PC-9 (cell line): ENCODE data around the gene ATE1. TPM values are rescaled to one million over a fixed set of nuclear protein-coding genes. Genes with fewer than 3 reads are reported as not detected.

Experiments
- BruUV-seq: library from RNA; stranded (reverse); fragments of 400-500 nt; replicated peaks from 2 replicates; lab custom pipeline; 2021; lab: Mats Ljungman, UMichigan
- CTCF ChIA-PET: fragments of 300-600 bp; sonication (Branson Sonifier 250); formaldehyde crosslinking; loops from one replicate; lab custom pipeline; 2022; ENCODE audit warnings: antibody characterized with exemption; lab: Charles Lee
- POLR2A ChIA-PET: fragments of 300-600 bp; sonication (Branson Sonifier 250); formaldehyde crosslinking; loops from one replicate; lab custom pipeline; 2022; ENCODE audit warnings: antibody characterized with exemption; ENCODE audit not compliant: unreplicated experiment; lab: Charles Lee
- DNase-seq, 2 experiments: peaks; one replicate each; pipeline versions ENCODE4 v3.0.0 to v3.0.0-alpha.2; 2015 to 2022; ENCODE audit warnings: mixed read lengths in 1 of 2
- H2AFZ ChIP-seq: fragments of 200-600 bp; sonication (generic); 2 replicates; pipeline ENCODE4 v1.8.1; 2017; ENCODE audit warnings: antibody characterized with exemption
- H3F3A ChIP-seq: fragments of 200-600 bp; sonication (generic); 2 replicates; pipeline ENCODE4 v1.8.1; 2017; ENCODE audit warnings: antibody characterized with exemption, mild to moderate bottlenecking, low read depth; ENCODE audit not compliant: insufficient read depth
- H3K27ac ChIP-seq: fragments of 200-600 bp; sonication (generic); 2 replicates; pipeline ENCODE4 v1.6.1; 2016; ENCODE audit warnings: mixed run types
- H3K27me3 ChIP-seq: fragments of 200-600 bp; sonication (generic); 2 replicates; pipeline ENCODE4 v1.6.1; 2016; ENCODE audit warnings: low read depth, mixed run types; ENCODE audit not compliant: insufficient read depth
- H3K36me3 ChIP-seq: fragments of 200-600 bp; sonication (generic); 2 replicates; pipeline ENCODE4 v1.6.1; 2016; ENCODE audit warnings: low read depth, mixed run types
- H3K4me1 ChIP-seq: fragments of 200-600 bp; sonication (generic); replicated peaks from 2 replicates; pipeline ENCODE4 v1.6.1; 2016; ENCODE audit warnings: mixed run types; ENCODE audit not compliant: insufficient read depth
- H3K4me2 ChIP-seq: fragments of 200-600 bp; sonication (generic); 2 replicates; pipeline ENCODE4 v1.6.1; 2017; ENCODE audit warnings: mixed run types
- H3K4me3 ChIP-seq: fragments of 200-600 bp; sonication (generic); 2 replicates; pipeline ENCODE4 v1.6.1; 2016; ENCODE audit warnings: mixed run types
- H3K79me2 ChIP-seq: fragments of 200-600 bp; sonication (generic); 2 replicates; pipeline ENCODE4 v1.6.1; 2017; ENCODE audit warnings: low read depth, mixed run types
- H3K9me2 ChIP-seq: fragments of 200-600 bp; sonication (generic); 2 replicates; pipeline ENCODE4 v1.8.1; 2017; ENCODE audit warnings: mild to moderate bottlenecking; ENCODE audit not compliant: insufficient read depth
- H3K9me3 ChIP-seq: fragments of 200-600 bp; sonication (generic); 2 replicates; pipeline ENCODE4 v1.8.1; 2016; ENCODE audit warnings: low read depth; ENCODE audit not compliant: insufficient read depth
- H4K20me1 ChIP-seq: fragments of 200-600 bp; sonication (generic); 2 replicates; pipeline ENCODE4 v1.8.1; 2017; ENCODE audit not compliant: insufficient read depth
- EZH2 ChIP-seq: fragments of 200-600 bp; sonication (generic); IDR thresholded peaks from 2 replicates; pipeline ENCODE4 v1.8.0; 2017; ENCODE audit warnings: antibody characterized with exemption, low read depth
- intact Hi-C: fragments of 100-400 bp; cut with micrococcal nuclease; formaldehyde crosslinking; loops from one replicate; pipeline ENCODE4 v1.10.0; 2022; ENCODE audit not compliant: unreplicated experiment
- total RNA-seq: library from RNA; stranded (reverse); gene quantifications from 2 replicates; pipeline ENCODE4 v1.2.3, GENCODE V29; 2021
- TF ChIP-seq, protein P1 (sequence below): fragments of 200-600 bp; sonication (generic); conservative IDR thresholded peaks from 2 replicates; pipeline ENCODE4 v1.6.1; 2017; ENCODE audit warnings: mixed run types, antibody characterized with exemption, mild to moderate bottlenecking, moderate library complexity

Gene ATE1
- total RNA-seq, 1 experiment from 2014 or later: 14.8 TPM

GRCh38 chr10:121734589-121735045 is 193.2 kb downstream of the ATE1 start:
- Histone ChIP-seq H3K9me3 (no peaks in the 10 kb centered on the region), H4K20me1 (no peaks in the 10 kb centered on the region)

DNA sequence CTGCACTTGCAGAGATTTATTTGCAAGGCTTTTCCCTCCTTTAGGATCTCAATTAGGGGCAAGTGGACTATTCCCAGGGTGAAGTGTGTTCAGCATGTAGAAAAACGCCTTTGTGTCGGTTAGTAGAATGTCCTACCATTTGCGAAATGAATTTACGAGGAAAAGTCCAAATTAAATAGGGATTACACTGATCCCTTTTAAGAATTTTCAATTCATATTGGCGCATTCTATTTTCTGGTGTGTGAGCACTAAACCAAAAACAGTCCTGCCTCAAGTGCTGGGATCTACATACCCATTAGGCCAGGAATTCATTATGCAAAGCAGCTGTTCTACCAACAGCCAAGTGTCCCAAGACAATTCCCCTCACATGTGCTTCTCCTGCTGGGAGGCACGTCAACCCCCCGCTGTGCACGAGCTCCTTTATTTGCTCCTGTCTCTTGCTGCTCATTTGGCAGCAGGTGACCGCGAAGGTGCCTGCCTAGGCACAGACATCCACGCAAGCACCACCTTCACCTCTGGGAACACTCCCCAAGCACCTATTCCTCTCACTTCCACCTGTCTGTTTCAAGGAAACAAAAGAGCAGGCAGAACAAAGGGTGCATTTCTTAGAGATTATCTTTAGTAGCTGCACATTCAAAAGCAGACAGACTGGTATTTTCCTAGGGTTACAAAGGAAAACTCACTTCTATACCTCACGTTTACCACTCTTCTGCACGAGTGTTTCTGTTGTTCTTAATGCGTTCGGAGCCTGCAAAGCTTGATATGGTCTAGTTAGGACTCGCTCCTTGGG is 195.0 kb downstream of the ATE1 start:
- no TSS peak for BruUV-seq
- no peaks in the 10 kb centered on the region for H3K9me2 ChIP-seq
- H4K20me1 ChIP-seq: no peaks in the 10 kb centered on the region
- TF ChIP-seq, protein P1, sequence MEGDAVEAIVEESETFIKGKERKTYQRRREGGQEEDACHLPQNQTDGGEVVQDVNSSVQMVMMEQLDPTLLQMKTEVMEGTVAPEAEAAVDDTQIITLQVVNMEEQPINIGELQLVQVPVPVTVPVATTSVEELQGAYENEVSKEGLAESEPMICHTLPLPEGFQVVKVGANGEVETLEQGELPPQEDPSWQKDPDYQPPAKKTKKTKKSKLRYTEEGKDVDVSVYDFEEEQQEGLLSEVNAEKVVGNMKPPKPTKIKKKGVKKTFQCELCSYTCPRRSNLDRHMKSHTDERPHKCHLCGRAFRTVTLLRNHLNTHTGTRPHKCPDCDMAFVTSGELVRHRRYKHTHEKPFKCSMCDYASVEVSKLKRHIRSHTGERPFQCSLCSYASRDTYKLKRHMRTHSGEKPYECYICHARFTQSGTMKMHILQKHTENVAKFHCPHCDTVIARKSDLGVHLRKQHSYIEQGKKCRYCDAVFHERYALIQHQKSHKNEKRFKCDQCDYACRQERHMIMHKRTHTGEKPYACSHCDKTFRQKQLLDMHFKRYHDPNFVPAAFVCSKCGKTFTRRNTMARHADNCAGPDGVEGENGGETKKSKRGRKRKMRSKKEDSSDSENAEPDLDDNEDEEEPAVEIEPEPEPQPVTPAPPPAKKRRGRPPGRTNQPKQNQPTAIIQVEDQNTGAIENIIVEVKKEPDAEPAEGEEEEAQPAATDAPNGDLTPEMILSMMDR: no peak
- TF ChIP-seq EZH2: no peak
- ChIA-PET CTCF (no interaction called here), POLR2A (no interaction called here)
- H3K4me1 ChIP-seq: no peaks in the 10 kb centered on the region
- intact Hi-C loops: loop anchor here (10.0 kb wide), 1 partner anchor 1308 kb away; no protein-coding TSS in a partner anchor
- DNase-seq: no peak
- no peaks in the 10 kb centered on the region for H3K9me3 ChIP-seq
- no peaks in the 10 kb centered on the region for H3K79me2 ChIP-seq
- H3K4me3 ChIP-seq: no peak overlapping the region
- no peak overlapping the region for H2AFZ ChIP-seq
- no peak overlapping the region for H3K27ac ChIP-seq
- H3K4me2 ChIP-seq: no peak overlapping the region
- no peaks in the 10 kb centered on the region for H3K36me3 ChIP-seq
- H3K27me3 ChIP-seq: peaks cover 32% of the 10 kb centered on the region
- H3F3A ChIP-seq: no peaks in the 10 kb centered on the region

More at GRCh38 chr10:121734589-121735045, 193.2 kb downstream of the ATE1 start:
- no TSS peak for BruUV-seq
- POLR2A ChIA-PET: no interaction called here
- Histone ChIP-seq H3K27ac (no peak overlapping the region), H3K36me3 (no peaks in the 10 kb centered on the region), H3K4me3 (no peak overlapping the region), H2AFZ (no peak overlapping the region), H3K27me3 (peaks cover 17% of the 10 kb centered on the region; the same call in 1 of the 2 replicates), H3K4me2 (no peak overlapping the region), H3K9me2 (no peaks in the 10 kb centered on the region), H3K4me1 (no peaks in the 10 kb centered on the region), H3F3A (no peaks in the 10 kb centered on the region), H3K79me2 (no peaks in the 10 kb centered on the region)
- DNase-seq: no peak
- CTCF ChIA-PET: interaction anchor here (0.6 kb wide), 1 partner anchor 794 kb away, joined by 4 read pairs; no protein-coding TSS in a partner anchor
- no peak for TF ChIP-seq EZH2
- TF ChIP-seq, protein P1: peak; percentile 69
- intact Hi-C loops: loop anchor here (2.0 to 10.0 kb wide), 2 partner anchors 792 to 1310 kb away; no protein-coding TSS in a partner anchor

DNA sequence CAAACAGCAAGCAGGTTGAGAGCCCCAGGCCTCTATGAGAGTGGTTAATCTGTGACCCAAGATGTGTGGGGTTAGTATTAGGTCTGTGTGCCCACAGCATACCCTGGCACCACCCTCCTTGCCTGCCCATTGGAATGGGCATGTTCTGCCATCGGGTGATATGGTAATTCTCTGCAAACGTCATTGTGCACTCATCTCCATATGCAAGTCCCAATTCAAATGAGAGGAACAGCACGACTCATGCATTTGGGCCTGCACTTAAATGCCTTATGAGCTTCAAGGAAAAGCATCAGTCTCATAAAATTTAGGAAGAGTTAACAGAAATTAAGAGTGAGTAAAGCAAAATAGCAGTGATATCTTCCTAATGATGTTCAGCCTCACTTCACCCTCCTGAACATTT is 195.7 kb downstream of the ATE1 start:
- no TSS peak for BruUV-seq
- Histone ChIP-seq H3K9me3 (no peaks in the 10 kb centered on the region), H2AFZ (no peak overlapping the region), H3K36me3 (no peaks in the 10 kb centered on the region), H3K27ac (no peak overlapping the region), H3K27me3 (peaks cover 38% of the 10 kb centered on the region), H3K79me2 (no peaks in the 10 kb centered on the region), H3K9me2 (no peaks in the 10 kb centered on the region), H3K4me1 (no peaks in the 10 kb centered on the region), H3F3A (no peaks in the 10 kb centered on the region), H3K4me3 (no peak overlapping the region), H3K4me2 (no peak overlapping the region), H4K20me1 (no peaks in the 10 kb centered on the region)
- TF ChIP-seq, protein P1: no peak
- intact Hi-C loops: loop anchor here (10.0 kb wide), 1 partner anchor 1307 kb away; no protein-coding TSS in a partner anchor
- CTCF ChIA-PET: no interaction called here
- POLR2A ChIA-PET: no interaction called here
- DNase-seq: no peak
